Muscle layer of duodenum (tissue), 2 donors: ENCODE results near the gene NEBL.

Source experiments
- H3K27ac ChIP-seq: one replicate; pipeline ENCODE4 v1.7.0; 2013; ENCODE audit warnings: mild to moderate bottlenecking, low read length
- H3K27me3 ChIP-seq: one replicate; pipeline ENCODE4 v1.7.0; 2013; ENCODE audit warnings: low read depth, mild to moderate bottlenecking, control low read depth, low read length
- H3K36me3 ChIP-seq, 2 donors: one replicate each; pipeline ENCODE4 v1.7.0; 2013; ENCODE audit warnings: low read length in 2 of 2, control low read depth in 1 of 2, mild to moderate bottlenecking in 1 of 2; ENCODE audit not compliant: insufficient read depth in 2 of 2, control insufficient read depth in 1 of 2
- H3K4me1 ChIP-seq, 2 donors: one replicate each; pipeline ENCODE4 v1.7.0; 2013; ENCODE audit warnings: low read length in 2 of 2, mild to moderate bottlenecking in 2 of 2, control low read depth in 1 of 2, moderate library complexity in 1 of 2; ENCODE audit not compliant: insufficient read depth in 2 of 2, control insufficient read depth in 1 of 2
- H3K4me3 ChIP-seq, 2 donors: one replicate each; pipeline ENCODE4 v1.7.0; 2013; ENCODE audit warnings: low read length in 2 of 2, low read depth in 1 of 2, mild to moderate bottlenecking in 1 of 2
- H3K9me3 ChIP-seq, 2 donors: one replicate each; pipeline ENCODE4 v1.7.0; 2013; ENCODE audit warnings: low read length in 2 of 2, control low read depth in 1 of 2, mild to moderate bottlenecking in 1 of 2; ENCODE audit not compliant: control insufficient read depth in 1 of 2
- donor health status: healthy.

Gene NEBL

DNA sequence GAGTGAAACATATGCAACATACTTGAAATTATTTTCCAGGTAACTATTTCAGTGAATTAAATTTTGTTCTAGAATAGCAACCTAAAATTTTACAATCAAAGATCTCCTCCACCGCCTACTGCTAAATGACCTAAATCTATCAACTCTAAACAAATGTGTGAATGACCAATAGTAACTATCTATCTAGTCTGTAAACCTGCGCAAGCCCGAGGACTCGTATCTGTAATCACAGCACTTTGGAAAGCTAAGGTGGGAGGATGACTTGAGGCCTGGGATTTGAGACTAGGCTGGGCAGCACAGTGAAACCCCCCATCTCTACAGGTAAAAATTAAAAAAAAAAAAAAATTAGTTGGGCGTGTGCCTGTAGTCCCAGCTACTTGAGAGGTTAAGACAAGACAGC, 83.0 kb downstream of the NEBL start:
- H3K27me3 ChIP-seq = no peaks in the 10 kb centered on the region
- no peaks in the 10 kb centered on the region for H3K9me3 ChIP-seq
- H3K4me1 ChIP-seq = no peaks in the 10 kb centered on the region
- no peak overlapping the region for H3K4me3 ChIP-seq
- no peaks in the 10 kb centered on the region for H3K36me3 ChIP-seq
- H3K27ac ChIP-seq = no peak overlapping the region

DNA sequence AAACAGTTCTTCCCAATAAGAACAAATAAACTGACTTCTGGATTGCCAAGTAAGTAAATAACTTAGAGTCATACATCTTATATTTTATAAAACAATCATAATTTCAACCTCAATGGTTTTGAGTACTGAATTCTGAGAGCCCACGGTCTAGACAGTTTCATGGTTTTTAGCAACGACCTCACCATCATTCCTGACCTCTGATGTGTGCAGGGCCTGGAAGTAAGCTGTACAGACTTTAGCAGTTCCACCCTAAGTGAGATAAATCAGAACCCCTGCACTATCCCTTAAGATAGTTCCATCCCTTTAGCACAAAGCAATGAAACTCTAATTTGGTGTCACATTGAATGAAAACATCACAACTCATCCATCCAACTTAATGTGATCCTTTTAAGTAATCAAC, 86.0 kb downstream of the NEBL start:
- Histone ChIP-seq H3K36me3 (no peaks in the 10 kb centered on the region), H3K4me3 (no peak overlapping the region), H3K4me1 (no peaks in the 10 kb centered on the region), H3K27ac (no peak overlapping the region), H3K27me3 (no peaks in the 10 kb centered on the region), H3K9me3 (no peaks in the 10 kb centered on the region)

DNA sequence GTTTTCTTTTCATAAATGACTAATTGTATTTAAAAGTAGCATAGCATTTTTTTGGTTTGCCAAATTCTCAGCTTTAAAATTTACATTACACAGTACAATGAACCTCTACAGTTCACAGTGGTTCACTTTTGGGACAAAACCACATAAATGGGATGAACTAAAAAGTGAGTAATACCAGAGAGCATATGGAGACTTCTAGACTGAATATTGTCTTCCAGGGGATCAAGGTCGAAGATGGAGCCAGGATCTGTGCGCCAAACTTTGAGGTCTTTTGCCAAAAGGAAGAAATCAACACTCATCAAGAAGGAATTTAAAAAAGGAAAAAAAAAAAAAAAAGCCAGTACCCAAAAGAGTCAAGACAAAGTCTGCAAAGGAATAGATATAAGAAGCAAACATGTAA, 87.5 kb downstream of the NEBL start:
- no peak overlapping the region for H3K4me3 ChIP-seq
- H3K27me3 ChIP-seq = no peaks in the 10 kb centered on the region
- no peak overlapping the region for H3K27ac ChIP-seq
- no peaks in the 10 kb centered on the region for H3K9me3 ChIP-seq
- no peaks in the 10 kb centered on the region for H3K36me3 ChIP-seq
- no peaks in the 10 kb centered on the region for H3K4me1 ChIP-seq

DNA sequence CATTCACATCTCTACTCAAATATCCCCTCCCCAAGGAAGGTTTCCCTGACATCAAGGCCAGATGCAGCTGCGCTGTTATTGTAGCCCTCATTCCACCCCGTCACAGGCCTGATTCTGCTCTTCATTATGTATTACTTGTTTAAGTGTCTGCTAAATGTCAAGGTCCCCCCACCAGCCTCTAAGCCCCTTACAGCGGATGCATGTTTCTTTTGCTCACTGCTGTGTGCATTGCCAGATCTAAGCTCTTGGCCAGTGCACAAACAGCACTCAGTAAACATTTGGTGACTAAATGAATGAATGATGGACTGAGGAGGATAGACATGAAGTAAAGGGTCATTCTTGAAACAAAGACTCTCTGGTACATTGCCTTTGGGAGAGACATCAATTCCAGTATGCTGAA, 90.6 kb downstream of the NEBL start:
- Histone ChIP-seq H3K36me3 (no peaks in the 10 kb centered on the region), H3K27ac (no peak overlapping the region), H3K4me3 (no peak overlapping the region), H3K4me1 (no peaks in the 10 kb centered on the region), H3K27me3 (no peaks in the 10 kb centered on the region), H3K9me3 (no peaks in the 10 kb centered on the region)

DNA sequence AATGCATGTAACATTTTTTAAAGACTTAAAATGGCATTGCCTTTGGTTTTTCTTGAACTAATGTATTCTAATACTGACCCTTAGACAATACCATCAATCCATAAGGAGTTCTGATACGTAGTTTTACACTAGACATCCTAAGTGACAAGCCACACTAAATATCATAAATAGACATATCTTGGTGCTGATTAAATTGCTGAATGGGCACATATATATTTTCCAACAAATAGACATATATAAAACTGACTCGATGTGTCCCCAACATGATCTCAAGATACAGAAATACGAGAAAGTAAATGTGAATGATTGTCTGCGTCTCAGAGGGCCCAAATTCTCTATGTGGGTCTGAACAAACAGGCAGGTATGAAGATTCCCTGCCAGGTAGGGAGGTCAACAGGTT, 99.8 kb downstream of the NEBL start:
- Histone ChIP-seq H3K27ac (no peak overlapping the region), H3K27me3 (no peaks in the 10 kb centered on the region), H3K9me3 (no peaks in the 10 kb centered on the region), H3K36me3 (no peaks in the 10 kb centered on the region), H3K4me1 (no peaks in the 10 kb centered on the region), H3K4me3 (no peak overlapping the region)

DNA sequence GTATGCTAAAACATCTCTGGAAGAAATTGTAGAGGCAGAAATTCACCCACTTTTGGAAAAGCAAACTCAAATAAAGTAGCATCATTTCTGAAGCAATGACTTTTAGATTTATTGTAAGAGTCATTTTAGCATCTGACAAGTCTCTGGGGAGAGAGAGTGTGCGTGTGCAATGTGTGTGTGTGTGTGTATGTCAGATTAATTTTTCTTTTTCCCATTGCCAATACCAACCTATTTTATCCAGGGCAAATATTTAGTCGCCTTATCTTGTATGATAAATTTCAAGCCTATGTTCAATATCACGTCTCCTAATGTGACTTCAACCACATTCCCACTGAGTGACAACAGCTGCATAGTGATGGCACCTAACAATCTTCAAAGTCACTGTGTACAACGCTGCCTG, 101.7 kb downstream of the NEBL start:
- H3K9me3 ChIP-seq = no peaks in the 10 kb centered on the region
- no peak overlapping the region for H3K27ac ChIP-seq
- no peaks in the 10 kb centered on the region for H3K4me1 ChIP-seq
- no peak overlapping the region for H3K4me3 ChIP-seq
- H3K36me3 ChIP-seq = no peaks in the 10 kb centered on the region
- no peaks in the 10 kb centered on the region for H3K27me3 ChIP-seq

DNA sequence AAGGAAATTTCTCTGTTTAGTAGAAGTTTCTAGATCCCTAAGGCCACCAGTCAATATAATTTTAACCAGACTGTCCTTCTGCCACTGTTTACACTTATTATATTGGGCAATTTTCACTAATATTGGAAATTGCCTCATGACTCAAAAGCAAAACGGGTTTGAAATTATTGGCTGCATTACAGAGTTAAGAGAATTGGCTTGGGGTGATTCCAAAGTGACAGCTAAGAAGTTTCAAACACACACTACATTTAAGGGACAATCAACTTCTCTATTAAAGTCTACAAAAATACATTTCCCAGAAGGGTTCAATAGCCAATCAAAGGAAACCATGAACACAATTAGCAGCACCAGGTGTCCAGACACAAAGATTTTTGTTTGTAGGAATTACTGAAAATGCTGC, 111.9 kb downstream of the NEBL start:
- H3K9me3 ChIP-seq = no peaks in the 10 kb centered on the region
- H3K27me3 ChIP-seq = no peaks in the 10 kb centered on the region
- H3K36me3 ChIP-seq = no peaks in the 10 kb centered on the region
- H3K27ac ChIP-seq = no peak overlapping the region
- no peak overlapping the region for H3K4me3 ChIP-seq
- H3K4me1 ChIP-seq = no peaks in the 10 kb centered on the region

DNA sequence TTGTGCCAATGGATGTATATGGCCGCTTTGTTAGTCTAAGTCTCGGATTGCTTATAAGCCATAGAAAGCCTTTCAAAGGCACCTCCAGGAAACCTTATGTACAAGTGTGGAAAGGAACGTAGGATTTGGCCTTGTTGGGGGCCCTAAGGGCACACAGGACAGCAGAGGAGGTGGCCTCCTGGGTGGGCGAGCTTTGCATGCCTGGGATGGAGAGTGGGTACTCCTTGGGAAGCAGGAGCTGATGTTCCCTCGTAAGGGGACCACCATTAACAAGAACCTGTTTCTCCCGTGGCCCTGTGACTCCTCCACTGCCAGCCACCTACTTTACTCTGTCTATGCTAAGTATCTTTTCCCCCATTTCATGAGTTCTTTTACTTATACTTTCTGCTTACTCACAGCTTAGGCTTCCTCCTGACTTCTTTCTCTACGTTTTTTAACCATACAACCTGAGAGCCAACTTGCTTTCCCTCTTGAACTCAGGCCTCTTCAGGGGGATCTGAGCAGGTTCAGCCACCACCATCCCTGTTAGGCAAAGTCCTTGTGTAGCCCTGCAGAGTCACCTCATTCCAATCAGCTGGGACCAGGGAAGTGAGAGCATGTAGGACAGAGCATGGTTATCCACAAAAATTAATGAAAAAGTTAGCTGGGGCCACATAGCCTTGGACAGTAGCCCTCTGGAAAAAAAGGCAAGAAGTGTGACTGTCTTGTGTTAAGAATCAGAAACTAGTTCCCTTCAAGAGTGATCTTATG, 118.9 kb downstream of the NEBL start:
- Histone ChIP-seq H3K4me1 (no peaks in the 10 kb centered on the region), H3K4me3 (no peak overlapping the region), H3K27ac (no peak overlapping the region), H3K27me3 (no peaks in the 10 kb centered on the region), H3K9me3 (no peaks in the 10 kb centered on the region), H3K36me3 (no peaks in the 10 kb centered on the region)

DNA sequence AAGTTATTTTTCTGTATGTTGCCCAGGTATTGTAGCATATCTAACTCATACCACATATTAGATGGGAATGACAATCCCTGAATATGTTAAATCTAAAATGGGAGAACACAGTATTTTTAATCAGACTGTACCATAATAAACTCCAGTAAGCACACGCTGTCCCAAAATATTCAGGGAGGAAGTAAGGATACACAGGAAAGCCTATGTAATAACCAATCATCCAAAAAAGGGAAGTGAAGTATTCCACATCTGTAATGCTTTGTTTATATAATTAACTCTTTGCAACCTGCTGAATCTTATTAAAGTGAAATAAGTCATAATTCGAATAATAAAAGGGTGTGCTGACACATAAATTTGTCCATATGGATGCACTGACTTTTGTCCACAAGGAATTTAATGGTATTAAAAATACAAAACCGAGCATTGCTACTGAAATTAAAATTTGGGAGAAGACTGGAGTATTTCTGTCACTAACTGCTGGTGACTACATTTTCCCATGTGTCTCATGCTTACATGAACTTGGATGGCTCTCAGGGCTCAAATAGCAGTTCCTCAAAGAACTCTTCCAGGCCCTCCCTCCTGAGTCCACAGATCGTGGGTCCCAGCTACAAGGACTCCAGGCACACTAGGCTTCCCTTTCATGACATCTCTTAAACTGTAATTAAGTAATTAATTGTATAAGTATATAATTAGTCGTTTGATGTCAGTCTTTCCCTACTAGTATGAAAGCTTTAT, 120.6 kb downstream of the NEBL start:
- no peaks in the 10 kb centered on the region for H3K36me3 ChIP-seq
- no peak overlapping the region for H3K27ac ChIP-seq

DNA sequence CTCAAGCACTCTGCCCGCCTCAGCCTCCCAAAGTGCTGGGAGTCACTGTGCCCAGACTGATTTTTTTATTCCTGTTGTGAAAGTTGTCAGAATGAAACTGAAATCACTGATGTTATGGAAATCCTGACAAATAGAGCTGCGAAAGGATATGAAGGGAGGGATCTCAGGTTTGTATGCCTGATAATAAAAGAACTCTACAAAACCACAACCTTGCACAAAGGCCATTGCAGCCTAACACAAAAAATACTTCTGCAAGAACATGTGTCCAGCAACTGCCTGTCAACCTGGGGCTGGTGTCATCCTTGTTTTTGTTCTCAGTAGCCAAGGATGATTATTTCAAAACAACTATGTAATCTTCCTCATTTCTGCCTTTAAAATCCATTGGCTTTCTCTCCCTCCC, 126.1 kb downstream of the NEBL start:
- H3K36me3 ChIP-seq = no peaks in the 10 kb centered on the region
- H3K27me3 ChIP-seq = no peaks in the 10 kb centered on the region
- no peak overlapping the region for H3K27ac ChIP-seq
- no peaks in the 10 kb centered on the region for H3K9me3 ChIP-seq
- H3K4me1 ChIP-seq = peaks cover 0 to 6% of the 10 kb centered on the region in 2 donors
- H3K4me3 ChIP-seq = no peak overlapping the region

More for the DNA sequence above, 120.6 kb downstream of the NEBL start:
- H3K4me3 ChIP-seq = no peak overlapping the region
- H3K27me3 ChIP-seq = no peaks in the 10 kb centered on the region
- H3K9me3 ChIP-seq = no peaks in the 10 kb centered on the region
- no peaks in the 10 kb centered on the region for H3K4me1 ChIP-seq

DNA sequence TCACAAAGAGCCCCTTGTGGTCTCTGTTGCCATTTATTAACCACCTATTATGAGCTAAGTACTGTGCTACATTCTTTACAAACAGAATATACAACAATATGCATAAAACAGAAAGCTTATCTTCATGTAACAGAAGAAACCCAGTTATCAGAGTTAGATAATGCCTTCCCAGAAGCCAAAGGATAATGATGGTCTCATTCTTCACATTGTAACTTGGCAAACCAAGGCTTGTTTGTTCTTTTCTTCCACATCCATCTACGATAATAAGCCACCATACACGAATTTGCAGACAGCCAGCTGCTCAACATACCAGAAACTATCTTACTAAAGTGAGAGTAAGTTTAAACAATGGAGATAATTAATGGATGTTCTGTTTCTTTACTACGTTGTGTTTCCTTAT, 127.6 kb downstream of the NEBL start:
- H3K27me3 ChIP-seq = no peaks in the 10 kb centered on the region
- no peak overlapping the region for H3K4me3 ChIP-seq
- peaks cover 0 to 6% of the 10 kb centered on the region in 2 donors for H3K4me1 ChIP-seq
- no peaks in the 10 kb centered on the region for H3K9me3 ChIP-seq
- no peaks in the 10 kb centered on the region for H3K36me3 ChIP-seq
- no peak overlapping the region for H3K27ac ChIP-seq

DNA sequence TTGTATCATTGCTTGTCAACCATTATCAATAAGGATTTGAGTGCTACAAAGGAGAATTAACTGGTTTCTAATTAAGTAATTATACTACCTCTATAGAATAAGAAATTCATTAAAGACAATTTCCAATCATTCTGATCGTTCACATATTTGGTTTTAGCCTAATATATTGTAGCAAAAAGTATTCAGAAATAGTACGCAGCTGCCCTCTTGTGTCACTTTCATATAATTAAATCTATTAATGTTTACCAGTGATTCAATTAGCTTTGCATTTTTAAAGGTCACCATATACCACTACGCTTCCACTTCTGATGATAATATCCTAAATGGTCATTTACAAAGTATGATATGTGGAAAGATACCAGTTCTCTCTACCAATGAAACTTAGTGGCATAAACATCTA, 128.3 kb downstream of the NEBL start:
- Histone ChIP-seq H3K4me3 (no peak overlapping the region), H3K27ac (no peak overlapping the region), H3K9me3 (no peaks in the 10 kb centered on the region), H3K4me1 (peaks cover 0 to 6% of the 10 kb centered on the region in 2 donors), H3K27me3 (no peaks in the 10 kb centered on the region), H3K36me3 (no peaks in the 10 kb centered on the region)
